D721Med (cell line): ENCODE data around the gene CPSF4L.

Source experiments
- DNase-seq: peaks from one replicate; pipeline ENCODE4 v3.0.0; 2011; ENCODE audit warnings: low spot score; ENCODE audit not compliant: insufficient read length
- FAIRE-seq: peaks from 2 replicates; lab custom pipeline; 2011; peaks lifted over from hg19 to GRCh38; lab: Jason Lieb, UNC
- TF ChIP-seq, protein P1 (sequence below): IDR thresholded peaks from 2 replicates; pipeline ENCODE4 v1.5.1; 2012; ENCODE audit warnings: mild to moderate bottlenecking, control low read depth; ENCODE audit not compliant: insufficient read depth; ENCODE audit errors: missing control alignments

CPSF4L gene

GRCh38 chr17:73261952-73262675 lies 434 bp upstream of the CPSF4L start:
- FAIRE-seq = no peak
- DNase-seq = no peak
- TF ChIP-seq, protein P1, sequence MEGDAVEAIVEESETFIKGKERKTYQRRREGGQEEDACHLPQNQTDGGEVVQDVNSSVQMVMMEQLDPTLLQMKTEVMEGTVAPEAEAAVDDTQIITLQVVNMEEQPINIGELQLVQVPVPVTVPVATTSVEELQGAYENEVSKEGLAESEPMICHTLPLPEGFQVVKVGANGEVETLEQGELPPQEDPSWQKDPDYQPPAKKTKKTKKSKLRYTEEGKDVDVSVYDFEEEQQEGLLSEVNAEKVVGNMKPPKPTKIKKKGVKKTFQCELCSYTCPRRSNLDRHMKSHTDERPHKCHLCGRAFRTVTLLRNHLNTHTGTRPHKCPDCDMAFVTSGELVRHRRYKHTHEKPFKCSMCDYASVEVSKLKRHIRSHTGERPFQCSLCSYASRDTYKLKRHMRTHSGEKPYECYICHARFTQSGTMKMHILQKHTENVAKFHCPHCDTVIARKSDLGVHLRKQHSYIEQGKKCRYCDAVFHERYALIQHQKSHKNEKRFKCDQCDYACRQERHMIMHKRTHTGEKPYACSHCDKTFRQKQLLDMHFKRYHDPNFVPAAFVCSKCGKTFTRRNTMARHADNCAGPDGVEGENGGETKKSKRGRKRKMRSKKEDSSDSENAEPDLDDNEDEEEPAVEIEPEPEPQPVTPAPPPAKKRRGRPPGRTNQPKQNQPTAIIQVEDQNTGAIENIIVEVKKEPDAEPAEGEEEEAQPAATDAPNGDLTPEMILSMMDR = no peak

DNA sequence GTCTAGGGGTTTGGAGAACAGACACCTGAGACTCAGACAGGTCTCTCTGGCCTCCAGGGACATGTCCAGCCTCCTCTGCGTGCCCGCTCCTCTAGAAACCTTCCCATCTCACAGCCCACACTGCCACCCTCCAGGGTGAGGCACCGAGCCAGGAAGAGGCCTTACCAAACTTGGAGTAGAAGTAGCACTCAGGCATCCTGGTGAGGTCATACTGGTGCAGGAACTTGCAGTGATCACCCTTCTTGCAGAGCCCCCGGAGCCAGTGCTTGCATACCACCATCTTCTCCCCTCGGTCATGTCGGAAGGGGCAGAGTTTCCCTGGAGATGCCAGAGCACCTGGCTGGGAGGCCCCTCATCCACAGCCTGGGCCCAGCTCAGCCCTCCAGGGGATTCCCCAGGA lies 4.2 kb downstream of the CPSF4L start:
- FAIRE-seq (no peak), DNase-seq (no peak)
- TF ChIP-seq, protein P1 = no peak

- TF ChIP-seq, protein P1 = no peak
- FAIRE-seq (no peak), DNase-seq (no peak)
These were observed 5.5 kb downstream of the CPSF4L start for GRCh38 chr17:73256220-73256619.

- TF ChIP-seq, protein P1 = peak; percentile 99
- DNase-seq (no peak), FAIRE-seq (no peak)
These were observed 6.0 kb downstream of the CPSF4L start for GRCh38 chr17:73255671-73256181.

GRCh38 chr17:73251871-73252270 lies 9.8 kb downstream of the CPSF4L start:
- TF ChIP-seq, protein P1 = no peak
- DNase-seq (no peak), FAIRE-seq (no peak)

DNA sequence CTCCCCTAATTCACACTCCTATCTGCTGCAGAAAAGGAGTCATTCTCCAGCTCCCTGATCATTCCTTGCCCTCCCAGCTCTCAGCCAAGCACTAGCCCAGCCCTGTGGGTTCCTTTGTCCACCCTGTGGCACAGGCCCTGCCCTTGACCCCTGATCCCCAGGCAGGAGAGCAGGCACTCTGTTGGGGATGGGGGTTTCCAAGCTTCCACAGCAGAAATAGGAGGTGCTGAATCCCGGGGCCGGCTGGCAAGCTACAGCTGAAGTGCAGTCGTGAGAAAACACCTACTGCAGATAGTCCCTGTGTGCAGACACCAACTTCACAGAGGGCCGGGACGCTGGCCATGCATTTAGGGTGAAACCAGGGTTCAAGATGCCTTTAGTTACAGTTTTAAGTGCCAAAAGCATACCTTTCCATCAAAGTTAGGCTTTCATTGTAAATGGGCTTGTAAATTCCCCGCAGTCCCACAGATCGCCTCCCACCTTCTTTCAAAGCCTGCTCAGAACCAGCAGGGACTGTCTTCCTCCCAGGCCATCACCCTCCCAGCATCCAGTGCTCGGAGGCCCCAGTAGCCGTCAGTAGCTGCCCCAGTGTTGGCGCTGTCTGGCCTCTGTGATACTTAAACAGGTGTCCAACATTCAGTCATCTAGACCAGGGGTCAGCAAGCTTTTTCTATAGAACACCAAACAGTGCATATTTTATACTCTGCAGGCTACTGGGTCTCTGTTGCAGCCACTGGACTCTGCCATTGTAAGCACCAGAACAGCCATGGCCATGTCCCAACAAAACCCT lies 10.6 kb downstream of the CPSF4L start:
- DNase-seq (no peak), FAIRE-seq (no peak)
- TF ChIP-seq, protein P1 = no peak
